Measurements from ENCODE around the gene SLC35F6.
A peak's percentile ranks its signal among the peaks of the same experiment; 100 is the strongest.

Gene SLC35F6

GRCh38 chr2:26769089-26769761 is 5.1 kb downstream of the SLC35F6 start:
- Histone ChIP-seq H3K9me3 (ENCODE audit: insufficient read depth, low read length) (no peaks in the 10 kb centered on the region), H3K9me2 (replicated peaks; ENCODE audit: insufficient read depth, low read length) (no peaks in the 10 kb centered on the region), H3K36me3 (ENCODE audit: low read length) (no peaks in the 10 kb centered on the region), H2AFZ (ENCODE audit: low read depth, low read length, severe bottlenecking) (no peak overlapping the region), H3K27ac (ENCODE audit: low read depth, low read length) (no peak overlapping the region), H3K4me2 (ENCODE audit: low read depth, low read length, poor library complexity, severe bottlenecking) (no peak overlapping the region), H3K9ac (ENCODE audit: low read length) (no peak overlapping the region), H3F3A (ENCODE audit: insufficient read depth) (no peaks in the 10 kb centered on the region), H3K27me3 (ENCODE audit: low read length) (no peaks in the 10 kb centered on the region), H3K4me3 (ENCODE audit: insufficient read depth, low read length, poor library complexity, severe bottlenecking) (no peak overlapping the region), H4K20me1 (ENCODE audit: low read depth, low read length) (no peaks in the 10 kb centered on the region), H3K79me2 (ENCODE audit: insufficient read depth, low read length) (peaks cover 37% of the 10 kb centered on the region)
- TF ChIP-seq CTCF (IDR thresholded peaks at IDR 0.05; ENCODE audit: insufficient read depth, low read length, poor library complexity, severe bottlenecking) (no peak), EZH2phosphoT487 (conservative IDR thresholded peaks at IDR 0.05; ENCODE audit: low read length) (no peak)

GRCh38 chr2:26770986-26771586 is 7.0 kb downstream of the SLC35F6 start:
- H3K27me3 ChIP-seq (ENCODE audit: low read length), result no peaks in the 10 kb centered on the region
- H3K36me3 ChIP-seq (ENCODE audit: low read length), result no peaks in the 10 kb centered on the region
- H3K79me2 ChIP-seq (ENCODE audit: insufficient read depth, low read length), result peaks cover 19% of the 10 kb centered on the region
- H3K4me2 ChIP-seq (ENCODE audit: low read depth, low read length, poor library complexity, severe bottlenecking), result no peak overlapping the region
- H3K9me2 ChIP-seq (replicated peaks; ENCODE audit: insufficient read depth, low read length), result no peaks in the 10 kb centered on the region
- H4K20me1 ChIP-seq (ENCODE audit: low read depth, low read length), result no peaks in the 10 kb centered on the region
- no peak overlapping the region for H3K9ac ChIP-seq (ENCODE audit: low read length)
- H3K4me3 ChIP-seq (ENCODE audit: insufficient read depth, low read length, poor library complexity, severe bottlenecking), result no peak overlapping the region
- H2AFZ ChIP-seq (ENCODE audit: low read depth, low read length, severe bottlenecking), result no peak overlapping the region
- no peaks in the 10 kb centered on the region for H3K9me3 ChIP-seq (ENCODE audit: insufficient read depth, low read length)
- H3K27ac ChIP-seq (ENCODE audit: low read depth, low read length), result no peak overlapping the region
- no peak for TF ChIP-seq EZH2phosphoT487 (conservative IDR thresholded peaks at IDR 0.05; ENCODE audit: low read length)
- TF ChIP-seq CTCF (IDR thresholded peaks at IDR 0.05; ENCODE audit: insufficient read depth, low read length, poor library complexity, severe bottlenecking), result peak; percentile 15
- no peaks in the 10 kb centered on the region for H3F3A ChIP-seq (ENCODE audit: insufficient read depth)

GRCh38 chr2:26772064-26773001 is 8.2 kb downstream of the SLC35F6 start:
- Histone ChIP-seq H3K9ac (ENCODE audit: low read length) (no peak overlapping the region), H3K9me3 (ENCODE audit: insufficient read depth, low read length) (no peaks in the 10 kb centered on the region), H3K36me3 (ENCODE audit: low read length) (no peaks in the 10 kb centered on the region), H3K4me2 (ENCODE audit: low read depth, low read length, poor library complexity, severe bottlenecking) (no peak overlapping the region), H3K4me3 (ENCODE audit: insufficient read depth, low read length, poor library complexity, severe bottlenecking) (no peak overlapping the region), H3K27me3 (ENCODE audit: low read length) (no peaks in the 10 kb centered on the region), H2AFZ (ENCODE audit: low read depth, low read length, severe bottlenecking) (no peak overlapping the region), H3K27ac (ENCODE audit: low read depth, low read length) (no peak overlapping the region), H4K20me1 (ENCODE audit: low read depth, low read length) (no peaks in the 10 kb centered on the region), H3K9me2 (replicated peaks; ENCODE audit: insufficient read depth, low read length) (no peaks in the 10 kb centered on the region), H3K79me2 (ENCODE audit: insufficient read depth, low read length) (peaks cover 19% of the 10 kb centered on the region), H3F3A (ENCODE audit: insufficient read depth) (no peaks in the 10 kb centered on the region)
- TF ChIP-seq EZH2phosphoT487 (conservative IDR thresholded peaks at IDR 0.05; ENCODE audit: low read length) (no peak), CTCF (IDR thresholded peaks at IDR 0.05; ENCODE audit: insufficient read depth, low read length, poor library complexity, severe bottlenecking) (no peak)

Measured in SU-DHL-6 (cell line).